Lung (tissue), 12 donors: ENCODE results near the gene HS1BP3. TPM values are rescaled to one million over a fixed set of nuclear protein-coding genes. Genes with fewer than 3 reads are reported as not detected.

ENCODE experiments used
- ATAC-seq: fragments of 200-7000 bp; cut with Tn5 transposase; one replicate; pipeline ENCODE4 v1.9.1; 2020; ENCODE audit warnings: moderate number of reproducible peaks; ENCODE audit not compliant: insufficient read depth, low FRiP score
- DNase-seq, 3 donors: peaks; one replicate each; pipeline ENCODE4 v3.0.0-alpha.2; 2013 to 2017
- H3K27ac ChIP-seq, 2 donors: one replicate each; pipeline ENCODE4 v1.5.1; 2013; ENCODE audit warnings: mild to moderate bottlenecking in 2 of 2, moderate library complexity in 2 of 2, control low read depth in 1 of 2, inconsistent platforms in 1 of 2, low read depth in 1 of 2, low read length in 1 of 2
- H3K27me3 ChIP-seq, 3 donors: one replicate each; pipeline ENCODE4 v1.5.1; 2013; ENCODE audit warnings: low read length in 2 of 3; ENCODE audit not compliant: control insufficient read depth in 3 of 3, insufficient read depth in 3 of 3
- H3K36me3 ChIP-seq, 4 donors: one replicate each; pipeline ENCODE4 v1.5.1; 2013; ENCODE audit warnings: low read length in 4 of 4, mild to moderate bottlenecking in 1 of 4, moderate library complexity in 1 of 4; ENCODE audit not compliant: control insufficient read depth in 4 of 4, insufficient read depth in 4 of 4
- H3K4me1 ChIP-seq, 5 donors: one replicate each; pipeline ENCODE4 v1.5.1; 2013; ENCODE audit warnings: low read length in 5 of 5, mild to moderate bottlenecking in 2 of 5, moderate library complexity in 1 of 5; ENCODE audit not compliant: control insufficient read depth in 5 of 5, insufficient read depth in 5 of 5
- H3K4me3 ChIP-seq: one replicate; pipeline ENCODE4 v1.5.1; 2013; ENCODE audit warnings: mild to moderate bottlenecking, control low read depth, moderate library complexity
- H3K9ac ChIP-seq, 2 donors: one replicate each; pipeline ENCODE4 v1.5.1; 2013; ENCODE audit warnings: low read length in 2 of 2, control low read depth in 1 of 2; ENCODE audit not compliant: insufficient read depth in 1 of 2
- H3K9me3 ChIP-seq, 4 donors: one replicate each; pipeline ENCODE4 v1.5.1; 2013; ENCODE audit warnings: low read length in 3 of 4, mild to moderate bottlenecking in 1 of 4, moderate library complexity in 1 of 4; ENCODE audit not compliant: control insufficient read depth in 4 of 4, insufficient read depth in 3 of 4
- WGBS, 2 donors: extraction: QIAGEN DNeasy Blood & Tissue Kit; methylation state at CpG; one replicate each; pipeline ENCODE4 v1.1.7; 2013; 5-methylcytosine and 5-hydroxymethylcytosine counted together
- polyA plus RNA-seq, 2 donors: library from polyadenylated mRNA; stranded (reverse); fragments of 200-250 nt; gene quantifications; one replicate each; pipeline ENCODE4 v1.2.1, GENCODE V29; 2013
- total RNA-seq, 2 donors: library from RNA; depleted of rRNA in 1 of 2; stranded (reverse); fragments of >200 nt in 1 of 2; gene quantifications; one replicate each; pipeline ENCODE4 v1.2.1, GENCODE V29; 2014 to 2021
- TF ChIP-seq, protein P1 (sequence below): IDR thresholded peaks from 2 replicates; pipeline ENCODE4 v1.5.1; 2012; ENCODE audit warnings: mild to moderate bottlenecking; ENCODE audit errors: control extremely low read depth, extremely low read depth
- donor health status: control.
- donor health status: control.
- donor health status: Bipolar disorder and iron deficiency.
- donor health status: healthy.
- donor health status: DM: yes; HTN: yes; CAD: no.

HS1BP3 gene
- total and polyA plus RNA-seq, 4 donors, result 25.4 to 41.4 (median 33.4) TPM

DNA sequence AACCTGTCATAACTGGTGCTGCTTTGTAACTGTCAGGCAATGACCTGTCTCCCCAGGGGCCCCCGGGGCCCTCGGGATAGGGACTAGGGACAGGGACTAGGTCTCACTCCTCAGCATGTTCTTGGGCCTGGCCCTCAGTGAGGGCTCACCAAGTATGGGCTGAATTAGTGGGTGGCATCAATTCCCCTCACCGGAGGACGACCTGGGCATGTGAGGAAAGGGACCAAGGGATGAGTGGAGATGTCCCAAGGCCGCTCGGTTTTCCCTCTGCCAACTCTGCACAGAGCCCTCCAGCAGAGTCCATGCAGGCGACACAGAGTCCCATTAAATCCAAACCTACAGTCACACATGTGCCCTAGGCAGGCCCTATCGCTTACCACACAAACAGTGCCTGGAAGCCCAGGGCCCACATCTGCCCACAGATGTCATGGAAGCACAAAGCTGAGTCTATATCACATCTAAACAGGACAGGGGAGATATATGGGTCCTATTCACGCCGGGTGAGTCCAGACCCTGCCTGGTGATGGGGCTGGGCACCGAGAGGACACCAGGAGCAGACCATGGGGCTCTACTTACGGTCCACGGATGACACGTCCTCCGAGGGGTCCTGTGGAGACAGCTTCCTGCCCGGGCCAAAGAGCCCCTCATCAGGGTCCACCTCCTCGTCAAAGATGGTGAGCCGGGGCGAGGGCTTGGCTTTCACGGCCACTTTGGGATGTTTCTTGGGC lies 26.6 kb downstream of the HS1BP3 start:
- TF ChIP-seq, protein P1, sequence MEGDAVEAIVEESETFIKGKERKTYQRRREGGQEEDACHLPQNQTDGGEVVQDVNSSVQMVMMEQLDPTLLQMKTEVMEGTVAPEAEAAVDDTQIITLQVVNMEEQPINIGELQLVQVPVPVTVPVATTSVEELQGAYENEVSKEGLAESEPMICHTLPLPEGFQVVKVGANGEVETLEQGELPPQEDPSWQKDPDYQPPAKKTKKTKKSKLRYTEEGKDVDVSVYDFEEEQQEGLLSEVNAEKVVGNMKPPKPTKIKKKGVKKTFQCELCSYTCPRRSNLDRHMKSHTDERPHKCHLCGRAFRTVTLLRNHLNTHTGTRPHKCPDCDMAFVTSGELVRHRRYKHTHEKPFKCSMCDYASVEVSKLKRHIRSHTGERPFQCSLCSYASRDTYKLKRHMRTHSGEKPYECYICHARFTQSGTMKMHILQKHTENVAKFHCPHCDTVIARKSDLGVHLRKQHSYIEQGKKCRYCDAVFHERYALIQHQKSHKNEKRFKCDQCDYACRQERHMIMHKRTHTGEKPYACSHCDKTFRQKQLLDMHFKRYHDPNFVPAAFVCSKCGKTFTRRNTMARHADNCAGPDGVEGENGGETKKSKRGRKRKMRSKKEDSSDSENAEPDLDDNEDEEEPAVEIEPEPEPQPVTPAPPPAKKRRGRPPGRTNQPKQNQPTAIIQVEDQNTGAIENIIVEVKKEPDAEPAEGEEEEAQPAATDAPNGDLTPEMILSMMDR, result no peak
- peaks cover 0 to 15% (median under 1%) of the 10 kb centered on the region in 5 donors for H3K4me1 ChIP-seq
- H3K4me3 ChIP-seq, result no peak overlapping the region
- H3K36me3 ChIP-seq, result peaks cover 0 to 51% (median 12%) of the 10 kb centered on the region in 4 donors
- no peak overlapping the region for H3K9ac ChIP-seq
- DNase-seq, result no peak
- WGBS, 2 donors, result 92 to 93% methylated on average over 20 of the region's 20 CpGs
- H3K27me3 ChIP-seq, result no peaks in the 10 kb centered on the region
- peak overlapping the region in 1 of 2 donors; percentile 78 for H3K27ac ChIP-seq
- no peak for ATAC-seq
- H3K9me3 ChIP-seq, result no peaks in the 10 kb centered on the region

DNA sequence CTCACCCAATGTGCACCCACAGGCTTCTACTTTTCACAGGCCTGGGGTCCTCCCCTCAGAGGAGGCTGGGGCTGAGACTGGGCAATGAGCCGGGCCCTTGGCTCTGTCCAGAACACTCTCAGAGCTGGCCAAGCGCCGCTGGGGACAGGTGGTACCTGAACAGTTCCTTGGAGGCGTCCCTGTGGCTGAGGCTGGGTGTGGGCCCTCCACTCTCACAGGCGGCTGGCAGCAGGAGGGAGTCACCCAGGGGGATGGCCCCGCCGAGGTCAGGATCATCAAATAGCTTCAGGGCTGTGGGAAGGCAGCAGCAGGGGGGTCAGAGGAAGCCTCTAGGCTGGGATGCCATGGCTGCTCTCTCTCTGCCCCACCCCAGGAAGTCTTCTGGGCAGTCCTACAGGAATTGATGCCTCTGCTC lies 27.1 kb downstream of the HS1BP3 start:
- Histone ChIP-seq H3K9ac (no peak overlapping the region), H3K4me1 (peaks cover 0 to 20% (median 2%) of the 10 kb centered on the region in 5 donors), H3K9me3 (no peaks in the 10 kb centered on the region), H3K36me3 (peaks cover 0 to 49% (median 12%) of the 10 kb centered on the region in 4 donors), H3K27me3 (no peaks in the 10 kb centered on the region), H3K27ac (no peak overlapping the region), H3K4me3 (no peak overlapping the region)
- TF ChIP-seq, protein P1, result no peak
- ATAC-seq (no peak), DNase-seq (no peak)
- 91 to 92% methylated on average over 7 of the region's 7 CpGs for WGBS, 2 donors

DNA sequence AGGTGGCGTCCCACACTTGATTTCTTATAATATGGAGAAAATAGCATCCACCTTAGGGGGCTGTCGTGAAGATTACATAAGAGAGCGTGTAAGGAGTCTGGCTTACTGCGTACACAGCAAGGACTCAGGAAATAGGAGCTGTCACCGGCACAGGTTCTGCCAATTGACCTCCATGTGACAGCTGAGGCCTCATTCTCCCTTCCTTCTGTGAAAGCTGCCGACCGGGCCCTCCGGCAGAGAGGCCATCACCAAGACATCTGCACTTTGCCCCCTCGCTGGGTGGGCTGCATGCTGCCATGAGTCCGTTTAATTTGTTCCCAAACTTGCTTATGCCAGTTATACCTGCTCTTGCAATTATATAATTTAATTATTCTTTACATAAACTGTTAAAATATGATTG lies 27.7 kb downstream of the HS1BP3 start:
- Histone ChIP-seq H3K4me3 (no peak overlapping the region), H3K4me1 (peaks cover 3 to 26% (median 7%) of the 10 kb centered on the region in 5 donors), H3K9ac (no peak overlapping the region), H3K27me3 (no peaks in the 10 kb centered on the region), H3K27ac (peak overlapping the region in 1 of 2 donors; percentile 64), H3K36me3 (peaks cover 0 to 49% (median 12%) of the 10 kb centered on the region in 4 donors), H3K9me3 (no peaks in the 10 kb centered on the region)
- TF ChIP-seq, protein P1, result no peak
- DNase-seq, result no peak
- no peak for ATAC-seq
- 87 to 93% methylated on average over 10 of the region's 10 CpGs for WGBS, 2 donors

DNA sequence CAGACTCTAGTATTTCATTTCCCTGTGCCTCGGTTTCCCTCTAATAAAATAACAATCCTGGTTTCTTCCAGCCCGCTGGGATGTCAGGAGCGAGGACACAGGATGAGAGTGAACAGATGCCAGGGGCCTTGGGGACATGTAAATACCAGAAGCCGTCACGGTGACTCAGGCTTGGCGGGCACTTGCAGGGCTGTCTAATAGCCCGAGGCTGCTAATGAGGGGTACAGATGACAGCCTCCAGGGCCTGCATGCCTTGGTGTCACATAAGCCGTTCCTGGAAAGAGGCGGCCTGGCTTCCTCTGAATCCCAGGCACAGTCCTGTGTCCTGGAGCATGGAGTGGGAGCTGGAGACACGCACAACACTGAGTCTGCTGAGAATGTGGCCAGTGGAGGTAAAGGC lies 28.2 kb downstream of the HS1BP3 start:
- Histone ChIP-seq H3K27me3 (no peaks in the 10 kb centered on the region), H3K27ac (peak overlapping the region in 1 of 2 donors; percentile 64), H3K36me3 (peaks cover 0 to 49% (median 12%) of the 10 kb centered on the region in 4 donors), H3K9me3 (no peaks in the 10 kb centered on the region), H3K4me3 (no peak overlapping the region), H3K9ac (no peak overlapping the region), H3K4me1 (peaks cover 7 to 30% (median 11%) of the 10 kb centered on the region in 5 donors)
- whole genome bisulfite sequencing, 2 donors, result 88 to 89% methylated on average over 10 of the region's 10 CpGs
- no peak for ATAC-seq
- TF ChIP-seq, protein P1, result no peak
- no peak for DNase-seq
